ENCODE results near the gene PRPF40B.

DNA sequence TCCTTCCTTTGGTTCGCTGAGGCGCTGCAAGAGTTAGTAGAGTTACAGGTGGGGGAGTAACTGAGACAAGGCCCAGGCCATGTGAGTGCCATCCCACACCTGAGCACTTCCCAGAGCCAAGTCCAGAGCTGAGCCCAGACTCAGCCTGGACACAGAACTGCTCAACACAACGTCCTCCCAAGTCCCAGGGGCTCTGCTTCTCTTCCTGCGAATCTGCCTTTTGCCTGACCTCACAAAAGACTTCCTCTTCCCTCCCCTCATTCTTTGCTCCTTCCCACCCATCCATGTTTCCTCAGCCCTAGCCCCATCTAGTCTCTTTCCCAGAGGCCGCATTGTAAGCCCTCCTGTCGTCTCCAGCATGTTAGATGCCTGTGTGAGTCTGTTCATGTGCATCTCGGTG is 38.8 kb upstream of the PRPF40B start:
- TF ChIP-seq, protein P1, sequence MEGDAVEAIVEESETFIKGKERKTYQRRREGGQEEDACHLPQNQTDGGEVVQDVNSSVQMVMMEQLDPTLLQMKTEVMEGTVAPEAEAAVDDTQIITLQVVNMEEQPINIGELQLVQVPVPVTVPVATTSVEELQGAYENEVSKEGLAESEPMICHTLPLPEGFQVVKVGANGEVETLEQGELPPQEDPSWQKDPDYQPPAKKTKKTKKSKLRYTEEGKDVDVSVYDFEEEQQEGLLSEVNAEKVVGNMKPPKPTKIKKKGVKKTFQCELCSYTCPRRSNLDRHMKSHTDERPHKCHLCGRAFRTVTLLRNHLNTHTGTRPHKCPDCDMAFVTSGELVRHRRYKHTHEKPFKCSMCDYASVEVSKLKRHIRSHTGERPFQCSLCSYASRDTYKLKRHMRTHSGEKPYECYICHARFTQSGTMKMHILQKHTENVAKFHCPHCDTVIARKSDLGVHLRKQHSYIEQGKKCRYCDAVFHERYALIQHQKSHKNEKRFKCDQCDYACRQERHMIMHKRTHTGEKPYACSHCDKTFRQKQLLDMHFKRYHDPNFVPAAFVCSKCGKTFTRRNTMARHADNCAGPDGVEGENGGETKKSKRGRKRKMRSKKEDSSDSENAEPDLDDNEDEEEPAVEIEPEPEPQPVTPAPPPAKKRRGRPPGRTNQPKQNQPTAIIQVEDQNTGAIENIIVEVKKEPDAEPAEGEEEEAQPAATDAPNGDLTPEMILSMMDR (IDR thresholded peaks at IDR 0.05; ENCODE audit: poor library complexity), result no peak
- TF ChIP-seq EZH2 (IDR thresholded peaks at IDR 0.05; ENCODE audit: borderline replicate concordance), result no peak
- no peak for TF ChIP-seq EZH2phosphoT487 (IDR thresholded peaks at IDR 0.05; ENCODE audit: low read depth, severe bottlenecking, unreplicated experiment)
